ENCODE results near the gene TLE2.

Gene TLE2

GRCh38 chr19:3045885-3046697, 17.0 kb upstream of the TLE2 start:
- H3K27ac ChIP-seq (ENCODE audit: low read length), result no peak overlapping the region

GRCh38 chr19:3045191-3045590, 16.1 kb upstream of the TLE2 start:
- no peak overlapping the region for H2AFZ ChIP-seq (ENCODE audit: low read length)

More at GRCh38 chr19:3045885-3046697, 17.0 kb upstream of the TLE2 start:
- H3K27me3 ChIP-seq (replicated peaks; ENCODE audit: insufficient read depth, low read length), result peaks cover 79% of the 10 kb centered on the region
- H3K4me2 ChIP-seq (ENCODE audit: low read depth, low read length), result no peak overlapping the region
- TF ChIP-seq CTCF (IDR thresholded peaks at IDR 0.05; ENCODE audit: low read length) (no peak), EZH2 (optimal IDR thresholded peaks at IDR 0.05; ENCODE audit: low read depth, low read length) (no peak), EZH2phosphoT487 (IDR thresholded peaks at IDR 0.05; ENCODE audit: low read length) (no peak)
- H3K4me3 ChIP-seq (ENCODE audit: low read length), result no peak overlapping the region
- H2AFZ ChIP-seq (ENCODE audit: low read length), result no peak overlapping the region
- no peaks in the 10 kb centered on the region for H3K9me3 ChIP-seq (replicated peaks; ENCODE audit: insufficient read depth, low read length)
- H3K9me2 ChIP-seq (replicated peaks; ENCODE audit: insufficient read depth, low read length), result no peaks in the 10 kb centered on the region
- no peaks in the 10 kb centered on the region for H3K4me1 ChIP-seq (ENCODE audit: low read length)
- no peaks in the 10 kb centered on the region for H3K79me2 ChIP-seq (ENCODE audit: low read length)
- no peaks in the 10 kb centered on the region for H3F3A ChIP-seq (ENCODE audit: insufficient read depth, low read length)
- no peaks in the 10 kb centered on the region for H3K36me3 ChIP-seq (replicated peaks; ENCODE audit: insufficient read depth, low read length)
- DNase-seq, result no peak
- no peaks in the 10 kb centered on the region for H4K20me1 ChIP-seq (ENCODE audit: insufficient read depth, low read length)
- H3K9ac ChIP-seq (ENCODE audit: low read length), result no peak overlapping the region

GRCh38 chr19:3042621-3043267, 13.7 kb upstream of the TLE2 start:
- TF ChIP-seq EZH2phosphoT487 (IDR thresholded peaks at IDR 0.05; ENCODE audit: low read length) (no peak), EZH2 (optimal IDR thresholded peaks at IDR 0.05; ENCODE audit: low read depth, low read length) (no peak), CTCF (IDR thresholded peaks at IDR 0.05; ENCODE audit: low read length) (no peak)
- no peak overlapping the region for H2AFZ ChIP-seq (ENCODE audit: low read length)

More at GRCh38 chr19:3045191-3045590, 16.1 kb upstream of the TLE2 start:
- no peaks in the 10 kb centered on the region for H3K79me2 ChIP-seq (ENCODE audit: low read length)
- no peak overlapping the region for H3K27ac ChIP-seq (ENCODE audit: low read length)
- H3K27me3 ChIP-seq (replicated peaks; ENCODE audit: insufficient read depth, low read length), result peaks cover 79% of the 10 kb centered on the region
- no peak overlapping the region for H3K4me2 ChIP-seq (ENCODE audit: low read depth, low read length)
- TF ChIP-seq EZH2phosphoT487 (IDR thresholded peaks at IDR 0.05; ENCODE audit: low read length), result no peak
- TF ChIP-seq CTCF (IDR thresholded peaks at IDR 0.05; ENCODE audit: low read length), result no peak
- no peak for TF ChIP-seq EZH2 (optimal IDR thresholded peaks at IDR 0.05; ENCODE audit: low read depth, low read length)
- H3K4me1 ChIP-seq (ENCODE audit: low read length), result no peaks in the 10 kb centered on the region
- no peaks in the 10 kb centered on the region for H3K9me3 ChIP-seq (replicated peaks; ENCODE audit: insufficient read depth, low read length)
- H3K9ac ChIP-seq (ENCODE audit: low read length), result no peak overlapping the region
- no peak for DNase-seq
- no peaks in the 10 kb centered on the region for H4K20me1 ChIP-seq (ENCODE audit: insufficient read depth, low read length)
- no peaks in the 10 kb centered on the region for H3K36me3 ChIP-seq (replicated peaks; ENCODE audit: insufficient read depth, low read length)
- H3K9me2 ChIP-seq (replicated peaks; ENCODE audit: insufficient read depth, low read length), result no peaks in the 10 kb centered on the region
- no peaks in the 10 kb centered on the region for H3F3A ChIP-seq (ENCODE audit: insufficient read depth, low read length)
- H3K4me3 ChIP-seq (ENCODE audit: low read length), result no peak overlapping the region

More at GRCh38 chr19:3042621-3043267, 13.7 kb upstream of the TLE2 start:
- no peak for DNase-seq
- Histone ChIP-seq H3K79me2 (ENCODE audit: low read length) (no peaks in the 10 kb centered on the region), H3K9me3 (replicated peaks; ENCODE audit: insufficient read depth, low read length) (no peaks in the 10 kb centered on the region), H3K4me1 (ENCODE audit: low read length) (no peaks in the 10 kb centered on the region), H3F3A (ENCODE audit: insufficient read depth, low read length) (no peaks in the 10 kb centered on the region), H4K20me1 (ENCODE audit: insufficient read depth, low read length) (no peaks in the 10 kb centered on the region), H3K27ac (ENCODE audit: low read length) (no peak overlapping the region), H3K4me3 (ENCODE audit: low read length) (no peak overlapping the region), H3K36me3 (replicated peaks; ENCODE audit: insufficient read depth, low read length) (no peaks in the 10 kb centered on the region), H3K4me2 (ENCODE audit: low read depth, low read length) (no peak overlapping the region), H3K9ac (ENCODE audit: low read length) (no peak overlapping the region), H3K9me2 (replicated peaks; ENCODE audit: insufficient read depth, low read length) (no peaks in the 10 kb centered on the region), H3K27me3 (replicated peaks; ENCODE audit: insufficient read depth, low read length) (peaks cover 73% of the 10 kb centered on the region)
